GM10847 (cell line): Measurements from ENCODE around the gene MLKL.

Source experiments
- POLR2A ChIP-seq: IDR thresholded peaks from 2 replicates; pipeline ENCODE4 v1.6.1; 2011; ENCODE audit not compliant: insufficient read length; ENCODE audit errors: extremely low read depth

MLKL gene

DNA sequence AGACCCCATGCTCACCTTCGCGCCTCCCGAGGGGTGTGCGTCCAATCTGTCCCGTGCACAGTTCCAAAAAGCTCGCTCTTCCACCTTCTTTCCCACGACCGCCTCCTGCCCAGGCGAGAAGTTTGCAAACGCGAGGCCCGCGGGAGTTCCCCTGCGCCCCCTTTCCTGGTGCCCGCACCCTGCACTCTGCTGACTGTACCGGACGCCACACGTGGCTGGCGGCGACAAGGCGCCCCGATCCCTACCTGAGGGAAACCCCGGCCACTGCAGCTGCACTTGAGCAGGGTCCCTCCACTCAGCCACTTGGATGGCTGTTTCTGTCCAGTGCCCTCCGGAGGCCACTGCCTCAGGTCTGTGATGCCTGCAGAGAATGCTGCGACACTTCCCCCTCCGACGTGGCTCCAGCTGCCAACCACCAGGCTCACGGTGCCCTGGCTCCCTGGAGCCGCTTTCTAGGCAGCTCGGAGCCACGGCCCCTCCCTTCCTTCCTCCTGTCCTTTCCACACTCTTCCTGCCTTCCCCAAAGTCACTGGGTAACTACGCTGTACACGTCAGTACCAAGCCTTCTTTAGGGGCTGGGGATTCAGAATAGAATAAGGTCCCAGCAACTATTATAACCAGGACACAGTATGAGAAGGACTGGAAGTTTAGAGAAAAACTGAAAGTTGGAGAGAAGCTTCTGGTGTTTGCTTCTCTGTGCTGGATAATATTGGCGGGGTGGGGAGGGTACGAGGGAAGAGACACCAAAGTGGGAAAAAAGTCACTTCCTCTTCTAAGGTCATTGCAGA lies at the start of gene MLKL:
MLKL (minus strand) TSS at position 425 of the 788 bp plus-strand sequence. CDS start 5,105 bp downstream, outside the sequence.
- TF ChIP-seq POLR2A: no peak

DNA sequence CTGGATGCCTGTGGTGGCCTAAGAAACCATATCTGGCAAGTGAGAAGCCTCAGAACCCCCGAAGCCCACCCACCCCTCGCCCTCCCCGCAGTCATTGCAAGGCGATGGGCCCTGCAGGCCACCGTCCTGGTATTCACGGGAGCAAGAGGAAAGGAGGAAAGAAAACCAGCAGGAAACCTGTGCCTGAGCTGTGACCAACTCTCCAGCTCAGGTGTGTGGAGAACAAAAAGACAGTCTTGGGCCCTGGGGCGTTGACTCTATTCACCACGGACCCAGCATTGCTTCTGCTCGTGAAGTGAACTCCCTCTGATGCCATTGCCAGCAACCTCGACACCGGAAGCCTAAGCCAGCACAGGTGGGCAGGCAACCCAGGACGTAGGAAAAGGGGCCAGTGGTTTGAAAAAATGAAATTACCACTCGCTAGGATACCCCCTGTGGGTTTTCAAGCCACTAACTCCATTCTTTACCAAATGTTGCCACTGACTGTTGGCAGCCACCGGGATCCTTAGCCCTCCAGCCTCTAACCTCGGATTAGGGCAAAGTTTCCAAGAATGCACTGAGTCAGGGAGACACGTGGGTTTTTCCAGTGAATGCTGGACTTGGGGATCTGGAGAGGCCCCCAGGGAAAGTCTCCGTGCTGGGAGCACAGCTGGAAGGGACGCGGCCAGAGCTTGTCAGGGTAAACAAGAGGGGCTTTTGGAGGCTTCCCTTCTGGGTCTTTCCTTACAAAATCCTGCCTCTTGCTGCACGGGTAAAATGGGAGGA lies 48.8 kb upstream of the MLKL start:
- no peak for TF ChIP-seq POLR2A

DNA sequence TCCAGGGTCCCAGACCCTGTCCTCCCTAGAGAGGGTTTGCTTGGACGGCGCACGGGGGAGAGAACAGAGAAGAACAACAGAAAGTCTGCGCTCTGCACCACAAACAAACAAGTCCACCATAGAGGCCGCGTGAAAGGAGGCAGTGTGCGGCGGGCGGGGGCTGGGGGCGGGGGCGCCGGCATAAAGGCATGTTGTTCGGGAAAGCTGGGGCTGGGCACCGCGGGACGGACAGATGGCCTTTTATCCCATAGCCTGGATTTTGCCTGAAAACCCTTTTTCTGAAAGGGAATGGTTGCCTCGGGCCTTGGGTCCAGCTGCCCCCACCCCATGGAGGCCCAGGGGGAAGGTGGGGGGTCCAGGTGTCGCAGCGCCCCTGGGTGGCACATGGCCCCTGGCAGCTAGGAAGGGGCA lies 48.0 kb upstream of the MLKL start:
- no peak for TF ChIP-seq POLR2A

DNA sequence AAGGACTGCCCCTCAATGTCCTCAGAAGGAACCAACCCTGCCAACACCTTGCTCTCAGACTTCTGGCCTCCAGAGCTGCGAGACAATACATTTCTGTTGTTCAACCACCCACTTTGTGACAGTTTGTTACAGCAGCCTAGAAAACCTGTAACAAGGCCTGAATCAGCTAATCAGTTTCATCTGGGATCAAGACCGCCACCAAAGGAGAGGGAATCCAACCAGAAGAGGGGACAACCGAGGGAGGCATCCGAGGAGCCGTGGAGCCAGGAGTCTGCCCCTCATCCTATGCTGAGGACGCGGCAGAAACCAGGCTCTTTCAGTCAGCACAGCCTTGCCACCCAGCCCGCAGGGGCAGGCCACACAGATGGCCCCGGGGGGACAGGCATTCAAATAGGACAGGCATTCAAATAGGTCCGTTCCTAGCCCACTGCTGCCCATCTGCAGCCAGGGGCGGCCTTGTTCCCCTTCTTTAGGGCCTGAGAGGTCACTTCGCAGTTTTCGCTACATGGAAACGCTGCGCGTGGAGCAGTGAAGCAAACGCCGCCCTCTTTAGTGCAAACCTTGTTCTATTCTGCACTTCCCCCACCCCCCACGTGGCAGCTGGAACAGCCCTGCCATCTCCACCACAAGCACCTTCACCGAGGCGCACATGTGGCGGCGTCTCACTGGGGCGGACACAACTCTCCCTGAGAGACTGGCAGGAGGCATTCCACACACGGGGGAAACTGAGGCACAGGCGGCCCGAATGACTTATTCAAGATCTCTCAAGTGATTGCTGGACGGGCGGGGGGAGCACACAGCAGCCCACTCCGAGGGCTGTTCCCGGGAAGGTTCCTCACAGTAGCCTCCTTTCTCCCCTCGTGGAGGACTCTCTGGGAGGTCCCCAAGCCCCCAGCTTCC lies 47.3 kb upstream of the MLKL start:
- no peak for TF ChIP-seq POLR2A

DNA sequence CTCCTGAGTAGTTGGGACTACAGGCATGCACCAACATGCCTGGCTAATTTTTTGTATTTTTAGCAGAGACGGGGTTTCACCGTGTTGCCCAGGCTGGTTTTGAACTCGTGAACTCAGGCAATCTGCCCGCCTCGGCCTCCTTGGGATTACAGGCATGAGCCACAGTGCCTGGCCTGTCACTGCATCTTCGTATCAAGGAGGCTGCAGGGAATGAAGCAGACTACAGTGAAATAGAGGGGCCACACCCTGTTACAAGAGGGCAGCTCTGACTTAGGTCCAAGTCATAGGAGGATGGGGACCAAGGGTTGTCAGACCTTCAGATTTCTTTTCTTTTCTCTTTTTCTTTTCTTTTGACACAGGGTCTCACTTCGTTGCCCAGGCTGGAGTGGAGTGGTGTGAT lies 45.3 kb upstream of the MLKL start:
- TF ChIP-seq POLR2A: no peak

DNA sequence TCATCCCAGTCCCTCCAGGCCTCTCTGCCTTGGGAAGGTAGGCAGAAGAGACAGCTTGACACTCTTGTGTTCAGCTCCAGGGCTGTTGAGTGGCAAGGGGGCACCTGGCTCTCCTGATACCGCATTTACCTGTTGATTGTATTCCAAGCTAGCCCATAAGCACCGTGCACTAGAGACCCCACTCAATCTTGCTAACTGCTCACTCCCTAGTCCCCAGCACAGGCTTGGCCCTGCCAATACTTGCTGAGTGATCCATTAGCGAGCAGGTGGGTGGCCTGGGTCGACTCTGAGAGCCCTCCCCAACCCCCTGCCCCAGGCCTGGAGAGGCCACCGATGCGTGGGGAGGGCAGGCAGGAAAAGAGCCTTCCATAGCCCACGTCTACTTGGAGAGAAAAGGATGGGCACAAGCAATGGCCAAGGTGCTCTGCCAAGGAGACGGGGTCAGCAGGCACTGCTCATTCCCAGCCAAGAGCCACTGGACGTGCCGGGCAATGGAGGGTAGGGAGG lies 44.5 kb upstream of the MLKL start:
- TF ChIP-seq POLR2A: no peak

DNA sequence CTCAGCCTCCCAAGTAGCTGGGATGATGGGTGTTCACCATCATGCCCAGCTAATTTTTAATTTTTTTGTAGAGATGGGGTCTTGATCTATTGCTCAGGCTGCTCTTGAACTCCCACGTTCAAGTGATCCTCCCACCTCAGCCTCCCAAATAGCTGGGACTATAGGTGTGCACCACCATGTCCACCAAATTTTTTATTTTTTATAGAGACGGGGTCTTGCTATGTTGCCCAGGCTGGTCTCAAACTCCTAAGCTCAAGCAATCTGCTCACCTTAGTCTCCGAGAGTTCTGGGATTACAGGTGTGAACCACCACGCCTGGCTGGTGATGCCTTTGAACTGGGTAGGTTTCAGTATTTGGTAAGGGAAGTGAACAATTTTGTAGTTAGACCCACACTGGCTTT lies 43.9 kb upstream of the MLKL start:
- no peak for TF ChIP-seq POLR2A

DNA sequence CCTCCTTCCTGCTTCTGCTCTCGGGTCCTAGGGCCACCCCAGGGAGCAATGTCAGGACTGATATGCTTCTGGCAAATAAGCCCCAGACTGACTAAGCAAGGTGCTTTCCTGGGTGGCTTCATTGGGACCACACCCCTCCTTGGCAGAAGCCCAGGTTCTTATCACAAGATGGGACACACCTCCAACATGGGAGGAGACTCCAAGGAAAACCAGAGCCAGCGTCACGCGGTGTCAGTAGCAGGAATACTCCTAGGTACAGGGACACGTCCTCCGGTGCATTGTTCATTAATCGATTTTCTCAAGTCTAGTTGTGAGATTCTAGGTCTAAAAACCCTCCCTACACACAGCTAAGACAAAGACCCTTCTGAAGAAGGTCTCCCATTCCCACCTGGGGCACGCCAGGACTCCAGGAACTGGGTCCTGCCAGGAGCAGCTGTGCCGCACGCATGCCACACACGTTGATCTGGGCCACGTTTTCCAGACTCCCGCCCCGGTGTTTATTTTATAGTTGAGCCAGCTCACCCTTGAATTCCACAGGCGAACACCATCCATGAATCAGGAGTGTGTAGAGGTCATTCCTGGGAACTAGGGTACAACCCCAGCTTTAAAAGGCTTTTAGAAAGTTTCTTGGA lies 43.1 kb upstream of the MLKL start:
- no peak for TF ChIP-seq POLR2A

DNA sequence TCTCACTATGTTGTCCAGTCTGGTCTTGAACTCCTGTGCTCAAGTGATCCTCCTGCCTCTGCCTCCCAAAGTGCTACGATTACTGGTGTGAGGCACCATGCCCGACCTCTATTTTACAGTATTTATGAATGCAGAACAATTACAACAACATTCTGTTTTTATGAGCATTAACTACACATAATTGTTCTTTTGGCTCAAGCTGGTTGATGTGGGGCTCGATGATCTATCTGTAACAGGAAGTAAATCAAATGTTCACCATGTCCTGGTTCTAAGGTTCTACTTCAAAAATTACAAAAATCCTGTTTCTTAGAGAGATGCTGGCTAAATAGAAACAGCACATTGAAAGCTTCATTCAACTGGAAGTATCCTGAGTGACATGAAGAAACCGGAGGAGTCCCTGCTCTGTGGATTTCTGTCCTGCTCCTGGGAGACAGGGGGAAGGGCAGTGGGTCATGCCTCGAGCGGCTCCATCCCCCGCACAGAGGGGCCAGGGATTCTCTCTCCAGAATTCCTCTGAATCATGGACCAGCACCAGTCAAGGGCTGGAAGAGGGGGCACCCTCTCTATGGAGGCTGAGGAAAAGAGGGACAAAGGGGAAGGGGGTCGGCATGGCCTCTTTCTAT lies 42.5 kb upstream of the MLKL start:
- no peak for TF ChIP-seq POLR2A

DNA sequence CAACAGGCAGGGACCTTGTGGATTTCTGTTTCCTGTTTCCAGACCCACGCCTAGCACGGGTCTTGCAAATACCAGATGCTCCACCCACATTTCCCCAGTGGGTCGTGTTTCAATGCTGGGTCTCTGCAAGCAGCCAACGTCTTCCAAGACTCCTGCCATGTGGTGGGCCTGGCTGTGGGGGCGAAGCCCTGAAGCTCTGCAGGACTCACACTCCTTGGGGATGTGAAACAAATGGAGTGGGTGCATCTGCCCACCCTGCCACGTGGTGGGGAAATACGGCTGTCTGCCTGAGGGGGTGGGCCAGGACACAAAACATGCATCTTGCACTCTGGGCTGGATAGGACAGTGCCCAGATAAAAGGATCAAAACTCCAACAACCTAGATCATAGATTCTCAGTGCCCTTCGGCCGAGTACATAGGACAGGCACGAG lies 41.4 kb upstream of the MLKL start:
- TF ChIP-seq POLR2A: no peak

DNA sequence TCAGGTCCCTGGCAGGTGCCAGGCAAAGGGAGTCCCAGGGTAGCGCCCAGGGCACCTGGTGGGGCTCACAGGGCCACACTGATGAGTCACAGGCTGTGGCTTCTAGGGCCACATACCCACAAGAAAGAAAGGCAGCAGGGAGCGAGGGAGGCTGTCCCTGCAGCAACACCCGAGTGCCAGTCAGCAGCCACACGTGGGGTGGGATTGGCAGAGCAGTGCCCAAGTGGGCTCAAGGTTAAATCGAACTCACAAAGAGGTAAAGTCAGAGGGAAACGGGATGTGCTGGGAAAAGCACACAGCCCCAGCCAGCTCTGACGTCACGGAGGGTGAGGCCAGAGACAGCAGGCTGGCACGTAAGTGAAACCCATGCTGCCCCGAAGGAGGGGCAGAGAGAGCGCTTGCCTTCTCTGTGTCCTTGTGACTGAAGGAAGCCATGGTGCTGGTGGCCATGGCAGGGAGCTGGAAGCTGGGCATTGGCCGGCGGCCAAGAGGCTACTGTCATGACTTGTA lies 40.2 kb upstream of the MLKL start:
- TF ChIP-seq POLR2A: no peak

DNA sequence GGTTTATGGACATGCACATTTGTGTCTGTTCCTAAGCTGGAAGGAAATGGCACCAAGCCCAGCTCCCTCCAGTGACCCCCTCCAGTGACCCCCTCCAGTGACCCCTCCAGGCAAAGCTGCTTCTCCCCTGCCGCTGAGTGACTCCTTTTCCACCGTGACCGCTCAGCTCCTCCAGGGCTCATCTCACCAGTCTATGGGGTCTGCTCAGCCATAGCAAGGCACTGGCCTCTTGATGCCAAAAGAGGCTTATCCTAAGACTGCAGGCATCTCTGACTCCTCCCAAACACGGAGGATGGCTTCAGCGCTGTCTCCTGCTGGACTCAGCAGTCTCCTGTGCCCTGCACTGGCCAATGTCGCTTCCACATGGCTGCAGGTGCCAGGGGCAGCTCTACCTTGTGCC lies 38.6 kb upstream of the MLKL start:
- TF ChIP-seq POLR2A: no peak

DNA sequence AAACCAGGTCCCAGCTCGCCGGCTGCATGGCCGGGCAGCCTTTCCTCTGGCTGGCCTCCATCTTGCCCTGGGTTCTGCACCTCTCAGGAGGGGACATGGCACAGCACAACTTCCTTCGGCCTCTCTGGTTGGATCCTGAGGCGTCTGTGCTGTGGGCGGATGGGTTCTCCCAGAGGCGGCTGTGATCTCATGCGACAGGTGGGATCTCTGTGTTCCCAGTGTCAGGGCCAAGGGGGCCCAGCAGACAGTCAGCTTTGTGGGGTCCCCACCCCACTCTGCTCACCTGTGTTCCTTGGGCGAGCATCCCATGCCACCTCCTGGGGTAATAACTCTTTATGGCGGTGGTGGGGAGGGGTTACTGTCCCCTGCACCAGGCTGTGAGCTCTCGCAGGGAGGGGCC lies 38.2 kb upstream of the MLKL start:
- no peak for TF ChIP-seq POLR2A

DNA sequence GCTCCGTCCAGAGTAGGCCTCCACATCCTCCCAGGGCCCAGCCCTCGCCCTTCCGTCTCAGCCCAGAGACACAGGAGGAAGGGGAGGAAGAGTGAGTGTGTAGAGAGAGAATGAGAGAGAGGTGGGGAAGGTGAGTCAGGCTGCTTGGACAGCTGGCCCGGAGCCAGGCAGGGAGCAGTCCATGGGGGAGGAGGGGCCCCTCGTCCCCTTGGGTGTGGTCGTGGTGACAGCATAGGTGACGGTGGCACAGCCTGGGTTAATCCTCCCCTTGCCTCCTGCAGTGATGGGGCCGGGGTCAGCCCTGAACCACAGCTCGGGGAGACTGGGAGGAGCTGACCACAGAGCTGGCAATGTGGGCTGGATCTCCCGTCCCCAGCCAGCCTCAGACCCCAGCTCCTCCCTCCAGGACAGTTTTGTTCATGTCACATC lies 37.5 kb upstream of the MLKL start:
- no peak for TF ChIP-seq POLR2A
